Measurements from ENCODE around the gene S100A2.
"Not testable (repeated sequence)": the region's sequence is repeated elsewhere in the genome, so short reads cannot be mapped to it uniquely, and the experiment has no call there.

S100A2 gene

DNA sequence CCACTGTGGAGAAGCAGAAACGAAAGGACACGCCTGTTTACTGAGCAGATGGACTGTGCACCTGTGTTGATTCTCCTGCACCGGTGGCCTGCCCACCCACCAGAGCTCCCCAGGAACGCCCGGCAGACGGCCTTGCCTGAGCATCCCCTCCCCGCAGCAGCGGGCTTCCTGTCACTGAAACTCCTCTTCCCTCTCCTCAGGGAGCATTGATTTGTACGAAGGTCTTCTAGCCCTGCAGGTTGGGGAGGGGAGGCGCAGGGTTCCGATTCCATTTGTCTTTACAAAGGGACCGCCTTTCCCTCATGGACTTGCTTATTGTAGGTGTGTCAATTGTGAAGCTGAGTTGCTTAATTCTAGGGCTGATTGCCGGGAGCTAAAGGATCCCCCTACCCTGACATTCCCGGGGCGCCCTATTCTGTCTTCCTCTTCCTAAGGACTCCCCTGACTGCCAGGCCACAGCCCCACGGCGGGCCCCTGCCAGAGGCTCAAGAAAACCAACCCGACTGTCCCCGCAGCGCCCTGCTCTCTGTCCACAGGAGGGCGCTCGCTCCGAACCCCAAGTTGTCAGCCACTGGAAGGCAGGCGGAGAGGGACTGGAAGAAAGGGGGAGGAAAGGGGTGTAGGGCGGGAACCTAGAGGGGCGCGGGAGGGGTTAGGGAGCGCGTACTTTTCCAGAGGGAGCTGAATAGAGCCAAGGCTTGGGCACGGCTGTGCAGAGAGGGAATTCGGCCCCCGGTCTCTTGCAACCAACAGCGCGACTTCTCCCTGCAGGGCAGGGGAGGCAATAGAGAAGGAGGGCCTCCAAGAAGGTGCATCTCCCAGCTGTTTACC is 32.7 kb downstream of the S100A2 start:
- DNase-seq (ENCODE audit: low read depth): no peak

GRCh38 chr1:153532181-153532580 is 33.5 kb downstream of the S100A2 start:
- no peak for DNase-seq (ENCODE audit: low read depth)

GRCh38 chr1:153531638-153532037 is 34.0 kb downstream of the S100A2 start:
- no peak for DNase-seq (ENCODE audit: low read depth)

GRCh38 chr1:153527683-153528040 is 38.0 kb downstream of the S100A2 start:
- no peak for DNase-seq (ENCODE audit: low read depth)

DNA sequence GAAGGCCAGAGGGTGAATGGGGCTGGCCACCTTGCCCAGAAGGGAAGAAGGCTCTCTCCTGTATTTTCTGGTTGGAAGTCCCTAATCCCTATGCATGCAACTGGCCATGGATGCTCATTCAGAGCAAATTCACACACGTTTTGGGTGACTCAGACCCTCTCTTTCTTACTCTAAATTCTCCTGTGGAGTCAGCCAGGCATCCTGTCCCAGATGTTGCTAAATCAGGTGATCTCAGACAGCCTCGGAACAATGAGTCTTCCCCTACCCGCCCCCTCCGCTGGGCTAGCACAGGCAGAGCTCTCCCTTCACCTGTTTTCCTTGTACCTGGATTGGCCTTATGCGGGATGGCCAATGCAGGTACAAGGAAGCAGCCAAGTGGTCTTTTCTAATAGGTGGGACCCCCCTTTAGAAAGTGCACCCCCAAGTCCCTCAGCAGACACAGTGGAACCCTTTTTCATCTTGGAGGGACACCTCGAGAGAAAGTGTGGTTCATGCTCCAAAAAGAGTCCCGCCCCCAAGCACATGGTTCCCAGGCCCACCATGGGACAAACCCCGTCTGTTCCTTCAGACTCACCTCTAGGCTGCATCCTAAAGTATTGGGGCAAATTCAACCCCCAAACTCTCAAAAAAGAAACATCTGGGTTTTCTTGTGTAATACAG is 38.5 kb downstream of the S100A2 start:
- no peak for DNase-seq (ENCODE audit: low read depth)

- DNase-seq (ENCODE audit: low read depth): no peak
These were observed 39.5 kb downstream of the S100A2 start for GRCh38 chr1:153526132-153526543.

- DNase-seq (ENCODE audit: low read depth): no peak
These were observed 40.4 kb downstream of the S100A2 start for GRCh38 chr1:153525088-153525728.

GRCh38 chr1:153522353-153523048 is 43.1 kb downstream of the S100A2 start:
- DNase-seq (ENCODE audit: low read depth): not testable (repeated sequence)

- DNase-seq (ENCODE audit: low read depth): not testable (repeated sequence)
These were observed 43.8 kb downstream of the S100A2 start for GRCh38 chr1:153521808-153522207.

- no peak for DNase-seq (ENCODE audit: low read depth)
These were observed 44.7 kb downstream of the S100A2 start for GRCh38 chr1:153520818-153521476.

DNA sequence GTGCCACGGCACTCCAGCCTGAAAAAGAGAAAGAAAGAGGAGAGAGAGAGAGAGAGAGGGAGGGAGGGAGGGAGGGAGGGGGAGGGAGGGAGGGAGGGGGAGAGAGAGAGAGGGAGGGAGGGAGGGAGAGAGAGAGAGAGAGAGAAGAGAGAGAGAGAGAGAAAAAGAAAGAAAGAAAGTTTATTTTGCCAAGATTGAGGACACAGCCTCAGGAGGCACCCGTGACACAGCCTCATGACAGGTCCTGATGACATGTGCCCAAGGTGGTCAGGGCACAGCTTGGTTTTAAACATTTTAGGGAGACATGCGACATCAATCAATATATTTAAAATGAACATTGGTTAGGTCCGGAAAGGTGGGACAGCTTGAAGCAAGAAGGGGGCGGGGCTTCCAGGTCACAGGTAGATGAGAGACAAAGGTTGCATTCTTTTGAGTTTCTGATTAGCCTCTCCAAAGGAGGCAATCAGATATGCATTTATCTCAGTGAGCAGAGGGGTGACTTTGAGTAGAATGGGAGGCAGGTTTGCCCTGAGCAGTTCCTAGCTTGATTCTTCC is 45.4 kb downstream of the S100A2 start:
- DNase-seq (ENCODE audit: low read depth): not testable (repeated sequence)

DNA sequence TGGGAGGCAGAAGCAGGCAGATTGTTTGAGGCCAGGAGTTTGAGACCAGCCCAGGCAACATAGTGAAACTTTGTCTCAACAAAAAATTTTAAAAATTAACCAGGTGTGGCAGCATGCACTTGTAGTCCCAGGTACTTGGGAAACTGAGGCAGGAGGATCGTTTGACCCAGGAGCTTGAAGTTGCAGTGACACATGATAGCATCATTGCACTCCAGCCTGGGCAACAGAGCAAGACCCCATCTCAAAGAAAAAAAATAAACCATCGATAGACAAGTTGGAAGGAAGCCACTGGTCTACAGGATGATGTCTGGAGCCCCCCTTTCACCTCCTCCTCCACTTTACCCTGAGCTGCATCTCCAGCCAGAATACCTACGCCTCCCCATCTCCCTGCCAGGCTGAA is 46.4 kb downstream of the S100A2 start:
- no peak for DNase-seq (ENCODE audit: low read depth)

DNA sequence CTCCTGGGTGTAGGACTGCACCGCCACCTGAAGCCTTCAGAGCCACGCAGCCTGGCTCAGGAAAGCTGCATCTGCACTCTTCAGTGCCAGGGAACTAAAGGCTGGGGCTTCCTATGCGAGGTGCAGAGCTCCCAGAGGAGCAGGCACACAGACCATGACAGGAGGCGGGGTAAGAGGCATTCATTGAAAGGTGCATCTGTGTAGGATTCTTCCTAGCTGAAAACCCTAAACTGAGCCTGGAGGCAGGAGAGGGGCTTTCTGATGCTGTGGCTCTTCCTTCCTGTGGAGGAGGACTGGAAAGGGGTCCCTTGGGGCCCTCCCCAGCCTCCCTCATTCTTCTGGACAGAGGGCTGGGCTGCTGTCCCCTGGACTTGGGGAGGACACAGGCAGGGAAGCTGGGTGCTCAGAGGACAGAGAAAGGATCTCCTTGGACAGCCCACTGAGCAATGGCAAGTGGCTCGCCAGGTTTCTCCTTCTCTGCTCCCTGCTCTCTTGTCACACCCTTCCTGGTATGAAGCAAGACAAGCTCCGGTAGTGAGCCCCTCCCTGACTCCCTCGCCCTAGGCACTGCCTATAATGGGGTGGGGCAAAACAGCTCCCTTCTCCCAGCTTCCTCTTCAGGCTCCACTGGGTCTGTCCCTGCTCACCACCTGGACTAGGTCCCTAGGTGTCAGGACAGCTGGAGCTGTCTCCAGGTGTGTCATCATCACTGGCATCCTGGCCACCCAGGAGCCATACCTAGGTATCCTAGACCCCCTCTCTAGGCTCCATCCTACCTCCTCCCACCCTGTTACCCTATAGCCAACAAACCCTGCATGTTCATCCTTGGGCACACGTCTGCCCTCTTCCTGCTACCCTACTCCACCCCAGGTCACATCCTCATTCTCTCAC is 49.9 kb downstream of the S100A2 start:
- DNase-seq (ENCODE audit: low read depth): no peak

DNA sequence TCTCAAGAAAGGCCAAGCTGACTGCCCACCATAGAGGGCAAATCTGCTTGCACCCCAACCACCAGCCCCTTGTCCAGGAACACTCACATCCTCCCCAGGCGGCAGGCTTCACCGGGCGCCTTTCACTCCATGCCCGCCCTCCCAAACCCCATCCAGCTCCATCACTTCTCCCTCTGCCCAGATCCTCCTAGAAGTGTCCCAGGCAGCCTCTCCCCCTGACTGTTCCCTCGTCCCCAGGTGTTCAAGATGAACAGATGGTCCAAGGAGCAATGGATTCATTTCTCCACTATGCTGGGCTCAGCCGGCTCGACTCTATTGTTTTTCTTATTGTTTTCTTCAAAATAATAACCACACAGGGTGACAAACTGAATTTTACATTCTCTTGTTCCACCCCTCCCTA is 52.0 kb downstream of the S100A2 start:
- no peak for DNase-seq (ENCODE audit: low read depth)

GRCh38 chr1:153513023-153513422 is 52.6 kb downstream of the S100A2 start:
- DNase-seq (ENCODE audit: low read depth): no peak
